K562 (cell line): ENCODE data around the gene TRIM71. TPM values are rescaled to one million over a fixed set of nuclear protein-coding genes. Genes with fewer than 3 reads are reported as not detected.
"Not testable (repeated sequence)": the region's sequence is repeated elsewhere in the genome, so short reads cannot be mapped to it uniquely, and the experiment has no call there.

Experiments
- DNMT1 ChIP-seq: fragments of 450-650 bp; IDR thresholded peaks from 2 replicates; pipeline ENCODE4 v1.6.1; 2016; ENCODE audit warnings: antibody characterized with exemption, mild to moderate bottlenecking
- HDGF ChIP-seq: fragments of 450-650 bp; IDR thresholded peaks from 2 replicates; pipeline ENCODE4 v1.6.1; 2016
- MLLT1 ChIP-seq, 2 experiments: fragments of 450-650 bp; IDR thresholded peaks; 2 replicates each; pipeline ENCODE4 v1.6.1; 2016
- NBN ChIP-seq: fragments of 450-650 bp; IDR thresholded peaks from 2 replicates; pipeline ENCODE4 v1.6.1; 2016; ENCODE audit warnings: low read depth, mild to moderate bottlenecking
- NCOA2 ChIP-seq, 2 experiments: fragments of 450-650 bp; IDR thresholded peaks; 2 replicates each; pipeline ENCODE4 v1.6.1; 2018; ENCODE audit warnings: mild to moderate bottlenecking in 2 of 2, moderate library complexity in 1 of 2; ENCODE audit not compliant: partially characterized antibody in 2 of 2
- SREBF2 ChIP-seq: sonication (generic); formaldehyde crosslinking; IDR thresholded peaks from 2 replicates; pipeline ENCODE4 v1.4.0; 2020; ENCODE audit warnings: mild to moderate bottlenecking, missing genetic modification reagents
- THRAP3 ChIP-seq: fragments of 450-650 bp; IDR thresholded peaks from 2 replicates; pipeline ENCODE4 v1.6.1; 2016; ENCODE audit warnings: mild to moderate bottlenecking, inconsistent platforms, borderline replicate concordance
- ZNF407 ChIP-seq: fragments of 450-650 bp; IDR thresholded peaks from 2 replicates; pipeline ENCODE4 v1.6.1; 2016; ENCODE audit warnings: low read depth
- polyA plus RNA-seq, 8 experiments: library from polyadenylated mRNA; depleted of rRNA in 4 of 8; stranded (reverse) in 5 of 8; unstranded in 3 of 8; fragments of >200 nt; fragmentation: Nextera tagmentation in 2 of 8; fragmentation: Illumina TruSeq in 1 of 8; extraction: Ambion mirVana in 2 of 8; extraction: Trizol in 1 of 8; gene quantifications; 2 replicates each; pipeline versions ENCODE4 v1.2.1 to v1.2.3, GENCODE V29; 2011 to 2014; ENCODE audit warnings: inconsistent platforms in 1 of 8, missing spikeins in 1 of 8
- total RNA-seq, 7 experiments: library from RNA; depleted of rRNA in 6 of 7; stranded (reverse); fragments of >200 nt in 6 of 7; fragmentation: Illumina TruSeq in 2 of 7; extraction: Trizol in 2 of 7; gene quantifications; 2 replicates each; pipeline versions ENCODE4 v1.2.1 to v1.2.3, GENCODE V29; 2011 to 2021; ENCODE audit warnings: low replicate concordance in 1 of 7
- TF ChIP-seq, protein P1 (sequence below), 2 experiments: fragments of 450-650 bp in 1 of 2; sonication (generic) in 1 of 2; formaldehyde crosslinking in 1 of 2; IDR thresholded peaks; 2 replicates each; pipeline versions ENCODE4 v1.7.1 to v1.9.0; 2016 to 2022; ENCODE audit warnings: inconsistent platforms in 1 of 2, mild to moderate bottlenecking in 1 of 2, missing genetic modification reagents in 1 of 2

Gene TRIM71
- total and polyA plus RNA-seq, 9 of the 15 experiments (the other 6 are each of a cell fraction or from before 2014, with no cell fraction given): 0.04 to 0.11 TPM; not detected in 7

DNA sequence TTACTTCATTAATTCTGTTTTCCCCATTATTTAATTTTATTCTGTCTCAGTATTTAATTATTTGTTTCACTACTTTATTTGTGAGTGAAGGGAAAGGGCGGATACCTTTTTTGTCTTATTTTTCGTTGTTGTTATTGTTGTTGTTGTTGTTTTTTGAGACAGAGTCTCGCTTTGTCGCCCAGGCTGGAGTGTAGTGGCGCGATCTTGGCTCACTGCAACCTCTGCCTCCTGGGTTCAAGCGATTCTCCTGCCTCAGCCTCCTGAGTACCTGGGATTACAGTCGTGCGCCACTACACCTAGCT is 35.9 kb upstream of the TRIM71 start (continued):
- TF ChIP-seq ZNF407 (peak; percentile 36; the same call in 1 of the 2 replicates), HDGF (0 out of 2 replicates have a peak, but pooled peaks have one; percentile 45), DNMT1 (0 out of 2 replicates have a peak, but pooled peaks have one; percentile 55), NBN (0 out of 2 replicates have a peak, but pooled peaks have one; percentile 3), THRAP3 (peak; percentile 88; the same call in 1 of the 2 replicates), MLLT1 (IDR thresholded peaks at IDR 0.05) (0 out of 4 replicates have a peak, but pooled peaks of 1 of the 2 experiments have one; percentile 8), NCOA2 (IDR thresholded peaks at IDR 0.05; ENCODE audit: partially characterized antibody in 2 of 2) (peak in 1 of 2 experiments; percentile 51), SREBF2 (CRISPR knock-in tag) (0 out of 2 replicates have a peak, but pooled peaks have one; percentile 2)
- TF ChIP-seq, protein P1, sequence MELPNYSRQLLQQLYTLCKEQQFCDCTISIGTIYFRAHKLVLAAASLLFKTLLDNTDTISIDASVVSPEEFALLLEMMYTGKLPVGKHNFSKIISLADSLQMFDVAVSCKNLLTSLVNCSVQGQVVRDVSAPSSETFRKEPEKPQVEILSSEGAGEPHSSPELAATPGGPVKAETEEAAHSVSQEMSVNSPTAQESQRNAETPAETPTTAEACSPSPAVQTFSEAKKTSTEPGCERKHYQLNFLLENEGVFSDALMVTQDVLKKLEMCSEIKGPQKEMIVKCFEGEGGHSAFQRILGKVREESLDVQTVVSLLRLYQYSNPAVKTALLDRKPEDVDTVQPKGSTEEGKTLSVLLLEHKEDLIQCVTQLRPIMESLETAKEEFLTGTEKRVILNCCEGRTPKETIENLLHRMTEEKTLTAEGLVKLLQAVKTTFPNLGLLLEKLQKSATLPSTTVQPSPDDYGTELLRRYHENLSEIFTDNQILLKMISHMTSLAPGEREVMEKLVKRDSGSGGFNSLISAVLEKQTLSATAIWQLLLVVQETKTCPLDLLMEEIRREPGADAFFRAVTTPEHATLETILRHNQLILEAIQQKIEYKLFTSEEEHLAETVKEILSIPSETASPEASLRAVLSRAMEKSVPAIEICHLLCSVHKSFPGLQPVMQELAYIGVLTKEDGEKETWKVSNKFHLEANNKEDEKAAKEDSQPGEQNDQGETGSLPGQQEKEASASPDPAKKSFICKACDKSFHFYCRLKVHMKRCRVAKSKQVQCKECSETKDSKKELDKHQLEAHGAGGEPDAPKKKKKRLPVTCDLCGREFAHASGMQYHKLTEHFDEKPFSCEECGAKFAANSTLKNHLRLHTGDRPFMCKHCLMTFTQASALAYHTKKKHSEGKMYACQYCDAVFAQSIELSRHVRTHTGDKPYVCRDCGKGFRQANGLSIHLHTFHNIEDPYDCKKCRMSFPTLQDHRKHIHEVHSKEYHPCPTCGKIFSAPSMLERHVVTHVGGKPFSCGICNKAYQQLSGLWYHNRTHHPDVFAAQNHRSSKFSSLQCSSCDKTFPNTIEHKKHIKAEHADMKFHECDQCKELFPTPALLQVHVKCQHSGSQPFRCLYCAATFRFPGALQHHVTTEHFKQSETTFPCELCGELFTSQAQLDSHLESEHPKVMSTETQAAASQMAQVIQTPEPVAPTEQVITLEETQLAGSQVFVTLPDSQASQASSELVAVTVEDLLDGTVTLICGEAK (IDR thresholded peaks at IDR 0.05): peak; percentile 23; the same call in 1 of the 2 replicates
- TF ChIP-seq, protein P1 (CRISPR knock-in tag; IDR thresholded peaks at IDR 0.05): not testable (repeated sequence)
